PFSK-1 (cell line): ENCODE results near the gene TM4SF20.
"Not testable (repeated sequence)": the region's sequence is repeated elsewhere in the genome, so short reads cannot be mapped to it uniquely, and the experiment has no call there.

Experiments used
- FOXP2 ChIP-seq: optimal IDR thresholded peaks from 2 replicates; pipeline ENCODE3; 2011; ENCODE audit warnings: borderline replicate concordance, control low read depth, inconsistent platforms; ENCODE audit not compliant: insufficient read depth; ENCODE audit errors: extremely low read length, extremely low read depth
- POLR2AphosphoS5 ChIP-seq: IDR thresholded peaks from 2 replicates; pipeline ENCODE4 v1.6.1; 2012; ENCODE audit warnings: low read depth, mild to moderate bottlenecking, control low read depth, low read length, moderate library complexity
- SIN3A ChIP-seq: IDR thresholded peaks from 2 replicates; pipeline ENCODE4 v1.6.1; 2012; ENCODE audit warnings: mild to moderate bottlenecking, low read length, moderate library complexity, borderline replicate concordance; ENCODE audit not compliant: insufficient read depth
- TAF1 ChIP-seq: IDR thresholded peaks from 2 replicates; pipeline ENCODE4 v1.6.1; 2012; ENCODE audit warnings: low read length, control low read depth, borderline replicate concordance; ENCODE audit not compliant: insufficient read depth
- TF ChIP-seq, protein P1 (sequence below), 2 experiments: IDR thresholded peaks; 2 replicates each; pipeline versions ENCODE4 v1.6.1 to v1.8.0; 2011 to 2012; ENCODE audit warnings: low read depth in 2 of 2, low read length in 2 of 2, control low read depth in 1 of 2, inconsistent platforms in 1 of 2, mild to moderate bottlenecking in 1 of 2, moderate library complexity in 1 of 2; ENCODE audit not compliant: insufficient read depth in 1 of 2

Gene TM4SF20

DNA sequence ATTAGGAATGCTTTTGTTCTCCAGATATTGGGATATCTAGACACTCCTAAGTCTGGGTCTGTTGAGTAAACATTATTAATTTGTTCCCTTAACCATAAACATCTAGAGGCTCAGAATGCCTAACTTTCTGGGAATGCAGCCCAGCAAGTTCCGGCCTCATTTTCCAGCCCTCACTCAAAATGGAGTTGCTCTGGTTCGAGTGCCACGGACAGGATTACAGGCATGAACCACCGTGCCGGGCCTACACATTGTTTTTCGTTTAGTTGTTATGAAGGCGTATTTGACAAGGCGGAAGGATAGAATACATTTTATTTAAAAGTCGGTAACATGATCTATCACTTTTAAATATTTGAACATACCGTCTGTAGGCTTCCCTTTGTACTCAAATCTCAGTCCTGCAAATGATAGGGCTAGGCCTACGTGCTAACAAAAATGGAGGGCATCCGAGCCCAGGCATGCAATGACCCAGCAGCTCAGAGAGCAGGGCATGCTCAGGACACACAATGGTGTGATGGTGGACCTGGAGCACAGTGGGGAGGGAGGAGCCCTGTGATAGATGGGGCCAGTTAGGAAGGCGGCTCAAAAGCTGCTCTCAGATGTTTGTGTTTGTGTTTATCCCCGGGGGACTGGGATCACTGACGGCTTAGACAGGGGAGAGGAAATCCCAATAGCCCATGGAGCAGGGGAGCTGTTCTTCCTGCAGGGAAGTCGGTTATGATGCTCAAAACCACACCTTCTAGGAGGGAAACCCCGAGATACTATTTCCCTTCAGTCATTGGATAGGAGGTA, 11.6 kb upstream of the TM4SF20 start:
- TF ChIP-seq POLR2AphosphoS5 (no peak), TAF1 (no peak), FOXP2 (no peak), SIN3A (no peak)
- TF ChIP-seq, protein P1, sequence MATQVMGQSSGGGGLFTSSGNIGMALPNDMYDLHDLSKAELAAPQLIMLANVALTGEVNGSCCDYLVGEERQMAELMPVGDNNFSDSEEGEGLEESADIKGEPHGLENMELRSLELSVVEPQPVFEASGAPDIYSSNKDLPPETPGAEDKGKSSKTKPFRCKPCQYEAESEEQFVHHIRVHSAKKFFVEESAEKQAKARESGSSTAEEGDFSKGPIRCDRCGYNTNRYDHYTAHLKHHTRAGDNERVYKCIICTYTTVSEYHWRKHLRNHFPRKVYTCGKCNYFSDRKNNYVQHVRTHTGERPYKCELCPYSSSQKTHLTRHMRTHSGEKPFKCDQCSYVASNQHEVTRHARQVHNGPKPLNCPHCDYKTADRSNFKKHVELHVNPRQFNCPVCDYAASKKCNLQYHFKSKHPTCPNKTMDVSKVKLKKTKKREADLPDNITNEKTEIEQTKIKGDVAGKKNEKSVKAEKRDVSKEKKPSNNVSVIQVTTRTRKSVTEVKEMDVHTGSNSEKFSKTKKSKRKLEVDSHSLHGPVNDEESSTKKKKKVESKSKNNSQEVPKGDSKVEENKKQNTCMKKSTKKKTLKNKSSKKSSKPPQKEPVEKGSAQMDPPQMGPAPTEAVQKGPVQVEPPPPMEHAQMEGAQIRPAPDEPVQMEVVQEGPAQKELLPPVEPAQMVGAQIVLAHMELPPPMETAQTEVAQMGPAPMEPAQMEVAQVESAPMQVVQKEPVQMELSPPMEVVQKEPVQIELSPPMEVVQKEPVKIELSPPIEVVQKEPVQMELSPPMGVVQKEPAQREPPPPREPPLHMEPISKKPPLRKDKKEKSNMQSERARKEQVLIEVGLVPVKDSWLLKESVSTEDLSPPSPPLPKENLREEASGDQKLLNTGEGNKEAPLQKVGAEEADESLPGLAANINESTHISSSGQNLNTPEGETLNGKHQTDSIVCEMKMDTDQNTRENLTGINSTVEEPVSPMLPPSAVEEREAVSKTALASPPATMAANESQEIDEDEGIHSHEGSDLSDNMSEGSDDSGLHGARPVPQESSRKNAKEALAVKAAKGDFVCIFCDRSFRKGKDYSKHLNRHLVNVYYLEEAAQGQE (IDR thresholded peaks at IDR 0.05; ENCODE audit: insufficient read depth in 1 of 2, low read depth in 2 of 2, low read length in 2 of 2), result no peak

DNA sequence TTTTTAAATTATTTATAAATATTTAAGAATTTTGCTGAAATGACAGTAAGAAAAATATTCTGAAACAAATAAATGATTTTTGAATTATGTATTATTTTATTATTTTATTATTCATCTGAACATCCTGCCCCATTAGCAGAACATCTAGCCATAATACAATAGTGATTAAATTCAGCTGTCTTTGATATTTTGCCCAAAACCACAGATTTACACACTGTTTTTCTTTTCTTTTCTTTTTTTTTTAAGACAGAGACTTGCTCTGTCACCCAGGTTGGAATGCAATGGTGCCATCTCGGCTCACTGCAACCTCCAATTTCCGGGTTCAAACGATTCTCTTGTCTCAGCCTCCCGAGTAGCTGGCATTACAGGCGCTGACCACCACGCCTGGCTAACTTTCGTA, 10.6 kb upstream of the TM4SF20 start:
- TF ChIP-seq, protein P1 (IDR thresholded peaks at IDR 0.05; ENCODE audit: insufficient read depth in 1 of 2, low read depth in 2 of 2, low read length in 2 of 2), result no peak

DNA sequence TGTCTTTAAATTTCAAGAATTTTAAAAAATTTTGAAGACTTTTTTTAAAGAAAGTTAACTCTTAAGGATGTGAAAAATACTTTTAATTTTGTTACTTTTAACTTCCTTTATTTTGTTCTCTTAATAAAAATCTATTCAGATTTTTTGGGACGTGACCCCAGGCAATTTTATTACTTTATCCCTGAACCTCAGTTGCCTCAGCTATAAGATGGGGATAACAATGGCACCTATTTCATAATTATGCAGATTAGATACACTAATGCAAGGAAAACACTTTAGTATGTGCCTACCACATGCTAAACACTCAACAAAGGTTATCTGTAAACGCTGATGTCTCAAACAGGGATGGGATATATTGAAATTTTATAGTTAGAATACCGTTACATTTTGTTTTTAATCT, 10.1 kb upstream of the TM4SF20 start:
- TF ChIP-seq, protein P1 (IDR thresholded peaks at IDR 0.05; ENCODE audit: insufficient read depth in 1 of 2, low read depth in 2 of 2, low read length in 2 of 2), result no peak
- TF ChIP-seq FOXP2, result no peak
- TF ChIP-seq TAF1, result no peak
- TF ChIP-seq POLR2AphosphoS5, result no peak
- no peak for TF ChIP-seq SIN3A

DNA sequence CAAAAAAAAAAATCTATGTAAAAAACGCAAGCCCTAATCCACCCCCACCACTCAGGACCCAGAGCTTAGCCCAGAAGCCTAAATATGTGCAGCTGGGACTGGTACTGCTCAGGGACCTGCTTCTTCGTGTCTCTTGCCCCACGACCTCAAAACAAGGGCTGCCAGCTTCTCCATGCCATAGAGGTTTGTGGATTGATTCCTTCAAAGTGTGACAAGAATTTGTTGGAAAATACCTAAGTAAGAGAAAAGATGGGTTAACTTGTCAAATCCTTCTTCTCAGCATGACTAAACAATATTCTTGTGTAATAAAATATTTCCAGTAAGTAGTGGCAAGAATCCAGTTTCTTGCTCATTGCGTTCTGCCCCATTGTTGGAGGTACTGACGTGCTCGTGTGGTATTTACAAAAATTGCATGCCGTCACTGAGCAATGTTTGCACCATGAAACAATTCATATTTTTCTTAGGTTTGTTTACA, 9.5 kb upstream of the TM4SF20 start:
- no peak for TF ChIP-seq SIN3A

DNA sequence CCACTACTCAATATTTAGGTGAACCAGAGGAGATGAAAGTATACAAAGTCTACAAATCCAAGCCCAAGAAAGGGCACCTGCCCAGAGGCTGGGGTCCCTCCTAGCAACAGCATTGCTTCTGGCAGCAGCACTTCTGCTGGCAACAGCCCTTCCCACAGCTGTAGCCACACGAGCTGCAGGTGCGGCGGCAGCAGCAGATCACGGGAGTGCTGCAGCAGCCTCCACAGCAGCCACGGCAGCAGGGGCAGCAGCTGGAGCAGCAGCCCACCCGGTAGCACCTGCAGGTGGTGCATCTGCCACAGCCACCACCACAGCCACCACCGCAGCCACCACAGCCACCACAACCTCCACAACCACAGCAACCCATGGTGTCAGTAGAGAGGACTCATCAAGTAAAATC, 8.5 kb upstream of the TM4SF20 start, which contains the start of gene SCYGR1:
Gene SCYGR1, minus strand, starts transcription at position 367 of the 400 bp plus-strand sequence. Its CDS starts 0 bp downstream, at position 367.
- TF ChIP-seq FOXP2, TAF1, POLR2AphosphoS5: not testable (repeated sequence)

DNA sequence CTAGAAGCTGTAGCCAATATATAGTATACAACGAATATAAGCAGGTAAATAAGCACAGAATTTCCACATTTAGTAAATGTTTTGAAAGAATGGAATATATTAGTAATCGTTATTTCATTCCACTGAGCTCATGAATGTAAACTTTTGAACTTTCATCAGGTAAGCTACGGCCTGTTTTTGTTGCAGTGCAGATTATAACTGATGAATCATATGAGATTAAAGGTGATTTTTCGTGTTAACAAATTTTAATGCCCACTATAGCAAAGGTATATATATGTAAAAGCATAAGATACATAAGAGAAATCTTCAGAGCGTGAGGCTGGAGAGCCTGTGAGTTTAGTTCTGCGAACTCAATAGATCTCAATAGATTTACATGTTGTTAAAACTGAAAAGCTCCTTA, 7.5 kb upstream of the TM4SF20 start:
- no peak for TF ChIP-seq POLR2AphosphoS5
- TF ChIP-seq SIN3A, result no peak
- TF ChIP-seq, protein P1 (IDR thresholded peaks at IDR 0.05; ENCODE audit: insufficient read depth in 1 of 2, low read depth in 2 of 2, low read length in 2 of 2), result no peak
- no peak for TF ChIP-seq TAF1
- TF ChIP-seq FOXP2, result no peak
